ENCODE measurements around the gene RNU1-2. TPM values are rescaled to one million over a fixed set of nuclear protein-coding genes. Genes with fewer than 3 reads are reported as not detected.
"Not testable (repeated sequence)": the region's sequence is repeated elsewhere in the genome, so short reads cannot be mapped to it uniquely, and the experiment has no call there.

Gene RNU1-2
- total RNA-seq, 1 donor from 2014 or later: 3,526 TPM

- H3K4me3 Mint-ChIP-seq: no peak overlapping the region
- no peaks in the 10 kb centered on the region for H3K27me3 Mint-ChIP-seq
- TF ChIP-seq CTCF (IDR thresholded peaks at IDR 0.05): no peak
- DNase-seq (no peak), ATAC-seq (ENCODE audit: low read depth) (no peak)
- intact Hi-C loops (cut with micrococcal nuclease): no loop called here
- ChIA-PET POLR2A (no interaction called here), CTCF (interaction anchor here (1.0 kb wide), 1 partner anchor 53 kb away, joined by 3 read pairs; no protein-coding TSS in a partner anchor)
- H3K36me3 Mint-ChIP-seq (ENCODE audit: low read depth): peaks cover 2% of the 10 kb centered on the region
- H3K27ac Mint-ChIP-seq: no peak overlapping the region
- H3K4me1 Mint-ChIP-seq: peaks cover 9% of the 10 kb centered on the region
- no peaks in the 10 kb centered on the region for H3K9me3 Mint-ChIP-seq
These were observed 30.1 kb downstream of the RNU1-2 start for GRCh38 chr1:16925635-16926490.

GRCh38 chr1:16926491-16927073 is 30.8 kb downstream of the RNU1-2 start:
- no peak overlapping the region for H3K4me3 Mint-ChIP-seq
- no peak for DNase-seq
- no peak for TF ChIP-seq CTCF (IDR thresholded peaks at IDR 0.05)
- POLR2A ChIA-PET: no interaction called here
- H3K27me3 Mint-ChIP-seq: no peaks in the 10 kb centered on the region
- H3K9me3 Mint-ChIP-seq: no peaks in the 10 kb centered on the region
- no peak overlapping the region for H3K27ac Mint-ChIP-seq
- intact Hi-C loops (cut with micrococcal nuclease): no loop called here
- ATAC-seq (ENCODE audit: low read depth): no peak
- H3K4me1 Mint-ChIP-seq: peaks cover 6% of the 10 kb centered on the region
- peaks cover 6% of the 10 kb centered on the region for H3K36me3 Mint-ChIP-seq (ENCODE audit: low read depth)
- CTCF ChIA-PET: interaction anchor here (1.0 kb wide), 1 partner anchor 53 kb away, joined by 3 read pairs; no protein-coding TSS in a partner anchor

GRCh38 chr1:16927256-16927655 is 31.5 kb downstream of the RNU1-2 start:
- Mint-ChIP-seq H3K4me3 (no peak overlapping the region), H3K27ac (no peak overlapping the region), H3K4me1 (peaks cover 3% of the 10 kb centered on the region), H3K9me3 (no peaks in the 10 kb centered on the region), H3K27me3 (no peaks in the 10 kb centered on the region), H3K36me3 (ENCODE audit: low read depth) (peaks cover 7% of the 10 kb centered on the region)
- ChIA-PET CTCF (no interaction called here), POLR2A (no interaction called here)
- DNase-seq (no peak), ATAC-seq (ENCODE audit: low read depth) (no peak)
- TF ChIP-seq CTCF (IDR thresholded peaks at IDR 0.05): no peak
- intact Hi-C loops (cut with micrococcal nuclease): no loop called here

GRCh38 chr1:16927711-16928485 is 32.1 kb downstream of the RNU1-2 start:
- Mint-ChIP-seq H3K27me3 (no peaks in the 10 kb centered on the region), H3K27ac (no peak overlapping the region), H3K4me1 (no peaks in the 10 kb centered on the region), H3K4me3 (no peak overlapping the region), H3K36me3 (ENCODE audit: low read depth) (peaks cover 9% of the 10 kb centered on the region), H3K9me3 (no peaks in the 10 kb centered on the region)
- intact Hi-C loops (cut with micrococcal nuclease): no loop called here
- ATAC-seq (ENCODE audit: low read depth) (no peak), DNase-seq (no peak)
- ChIA-PET CTCF (no interaction called here), POLR2A (interaction anchor here (0.5 kb wide), 1 partner anchor 90 kb away, joined by 3 read pairs; no protein-coding TSS in a partner anchor)
- no peak for TF ChIP-seq CTCF (IDR thresholded peaks at IDR 0.05)

- intact Hi-C loops (cut with micrococcal nuclease); DNase-seq; CTCF ChIA-PET; H3K4me1 Mint-ChIP-seq; H3K4me3 Mint-ChIP-seq; ATAC-seq (ENCODE audit: low read depth); H3K9me3 Mint-ChIP-seq; H3K27ac Mint-ChIP-seq; POLR2A ChIA-PET; H3K27me3 Mint-ChIP-seq: not testable (repeated sequence)
- H3K36me3 Mint-ChIP-seq (ENCODE audit: low read depth): peaks cover 10% of the 10 kb centered on the region
These were observed 33.6 kb downstream of the RNU1-2 start for GRCh38 chr1:16929146-16930041.

- peaks cover 14% of the 10 kb centered on the region for H3K36me3 Mint-ChIP-seq (ENCODE audit: low read depth)
- H3K9me3 Mint-ChIP-seq; H3K27me3 Mint-ChIP-seq; H3K4me3 Mint-ChIP-seq; ATAC-seq (ENCODE audit: low read depth); POLR2A ChIA-PET; H3K4me1 Mint-ChIP-seq; DNase-seq; CTCF ChIA-PET; intact Hi-C loops (cut with micrococcal nuclease); H3K27ac Mint-ChIP-seq: not testable (repeated sequence)
These were observed 35.6 kb downstream of the RNU1-2 start for GRCh38 chr1:16931206-16931934.

- H3K4me3 Mint-ChIP-seq; intact Hi-C loops (cut with micrococcal nuclease); H3K4me1 Mint-ChIP-seq; H3K27me3 Mint-ChIP-seq; ATAC-seq (ENCODE audit: low read depth); H3K9me3 Mint-ChIP-seq; CTCF ChIA-PET; DNase-seq; H3K27ac Mint-ChIP-seq: not testable (repeated sequence)
- POLR2A ChIA-PET: interaction anchor here (0.7 kb wide), 1 partner anchor 45 kb away, joined by 4 read pairs; no protein-coding TSS in a partner anchor
- H3K36me3 Mint-ChIP-seq (ENCODE audit: low read depth): peaks cover 18% of the 10 kb centered on the region
These were observed 38.2 kb downstream of the RNU1-2 start for GRCh38 chr1:16933945-16934344.

Data from activated B cell treated with CpG ODN at 0.5 μM for 24 hours (primary cell).